Measurements from ENCODE around the gene SLC25A3.
"Not testable (repeated sequence)": the region's sequence is repeated elsewhere in the genome, so short reads cannot be mapped to it uniquely, and the experiment has no call there.

Gene SLC25A3

DNA sequence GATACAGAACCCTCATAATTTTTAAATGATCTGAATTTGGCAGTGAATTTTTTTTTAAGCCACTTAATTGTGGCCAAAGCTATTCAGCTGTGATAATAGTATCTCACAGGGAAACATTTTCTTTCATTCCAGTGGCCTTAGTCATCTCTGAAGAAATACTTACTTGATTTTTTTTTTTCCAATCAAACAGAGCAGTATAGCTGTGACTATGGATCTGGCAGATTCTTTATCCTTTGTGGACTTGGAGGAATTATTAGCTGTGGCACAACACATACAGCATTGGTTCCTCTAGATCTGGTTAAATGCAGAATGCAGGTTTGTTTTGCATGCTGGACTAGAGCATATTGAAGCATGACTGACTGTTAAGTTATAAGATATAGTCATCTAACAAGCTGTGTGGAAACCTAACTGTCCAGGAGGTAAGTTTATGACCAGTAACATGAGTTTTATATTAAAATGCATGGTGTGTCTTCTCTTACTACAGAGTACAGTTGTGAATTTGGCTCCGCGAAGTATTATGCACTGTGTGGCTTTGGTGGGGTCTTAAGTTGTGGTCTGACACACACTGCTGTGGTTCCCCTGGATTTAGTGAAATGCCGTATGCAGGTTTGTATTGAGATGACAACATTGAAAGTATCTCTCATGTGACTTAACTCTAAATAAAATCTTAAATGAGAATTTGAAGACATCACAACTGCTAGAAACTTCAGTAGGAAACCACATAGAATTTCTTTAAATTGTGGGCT lies 1.9 kb downstream of the SLC25A3 start:
- no peak for DNase-seq

- not testable (repeated sequence) for DNase-seq
These were observed 3.8 kb downstream of the SLC25A3 start for GRCh38 chr12:98597313-98597712.

DNA sequence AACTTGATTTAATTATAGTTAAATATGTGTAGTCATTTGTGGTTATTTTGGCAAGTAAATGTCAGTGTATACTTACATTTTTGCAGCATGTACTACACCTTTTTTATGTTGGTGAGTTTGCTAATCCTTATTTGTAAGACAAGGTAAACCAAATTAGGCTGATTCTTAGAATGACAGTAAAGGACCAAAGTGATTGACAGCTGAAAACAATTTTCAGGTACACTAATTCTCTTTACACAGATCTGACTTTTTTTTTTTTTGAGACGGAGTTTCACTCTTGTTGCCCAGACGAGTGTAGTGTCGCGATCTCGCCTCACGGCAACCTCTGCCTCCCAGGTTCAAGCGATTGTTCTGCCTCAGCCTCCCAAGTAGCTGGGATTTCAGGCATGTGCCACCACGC lies 8.4 kb downstream of the SLC25A3 start:
- no peak for DNase-seq

GRCh38 chr12:98606359-98606988 lies 13.0 kb downstream of the SLC25A3 start:
- no peak for DNase-seq

- DNase-seq = no peak
These were observed 17.1 kb downstream of the SLC25A3 start for GRCh38 chr12:98610596-98610995.

GRCh38 chr12:98612696-98613334 lies 19.3 kb downstream of the SLC25A3 start:
- DNase-seq = no peak

GRCh38 chr12:98618952-98619351 lies 25.5 kb downstream of the SLC25A3 start:
- DNase-seq = no peak

DNA sequence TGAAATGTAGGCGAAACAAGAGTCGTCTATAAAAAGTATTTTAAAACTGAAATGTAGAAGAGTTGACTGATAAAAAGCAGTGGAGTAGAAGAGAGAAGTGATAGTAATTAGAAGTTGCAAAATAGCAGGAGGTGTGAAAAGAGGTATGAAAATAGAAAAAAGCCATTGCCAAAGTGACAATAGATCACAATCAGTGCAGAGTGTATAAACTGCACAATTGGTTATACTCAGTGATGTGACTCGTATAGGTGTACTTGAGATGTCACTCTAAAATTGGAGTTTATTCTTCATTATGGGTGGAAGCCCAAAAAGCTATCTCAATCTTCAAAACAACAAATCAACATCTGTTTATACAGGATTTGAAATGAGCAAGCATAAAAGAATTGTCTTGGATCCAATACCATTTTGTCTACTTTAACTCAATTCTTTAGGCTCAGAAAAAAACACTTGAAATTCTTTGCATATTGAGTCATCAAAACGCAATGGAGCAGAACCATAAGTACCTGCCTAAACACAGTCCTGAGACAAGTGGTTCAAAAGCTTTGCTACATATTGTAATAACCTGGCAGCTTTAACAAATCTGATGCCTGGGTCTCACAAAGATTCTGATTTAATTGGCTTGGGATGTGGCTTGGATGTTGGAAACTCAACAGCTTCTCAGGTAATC lies 42.3 kb downstream of the SLC25A3 start:
- DNase-seq = no peak

- DNase-seq = no peak
These were observed 43.6 kb downstream of the SLC25A3 start for GRCh38 chr12:98637068-98637467.

DNA sequence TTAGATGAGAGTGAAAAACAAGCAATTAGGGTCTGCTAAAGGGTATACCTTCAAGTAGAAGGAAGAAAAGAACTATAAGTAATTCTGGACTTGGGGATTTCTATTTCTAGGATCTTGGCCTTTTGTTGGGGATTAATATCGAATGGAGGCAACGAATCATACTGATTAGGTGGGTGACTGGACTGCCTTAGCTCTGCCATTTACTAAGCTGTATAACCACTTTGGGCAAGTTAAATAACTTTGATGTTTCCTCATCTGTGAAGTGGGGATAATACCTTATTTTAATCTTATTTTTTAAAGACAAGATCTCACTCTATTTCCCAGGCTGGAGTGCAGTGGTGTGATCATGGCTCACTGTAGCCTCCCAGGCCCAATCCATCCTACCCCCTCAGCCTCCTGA lies 44.5 kb downstream of the SLC25A3 start:
- DNase-seq = no peak

GRCh38 chr12:98639491-98639890 lies 46.0 kb downstream of the SLC25A3 start:
- no peak for DNase-seq

GRCh38 chr12:98642801-98643200 lies 49.3 kb downstream of the SLC25A3 start:
- not testable (repeated sequence) for DNase-seq

DNA sequence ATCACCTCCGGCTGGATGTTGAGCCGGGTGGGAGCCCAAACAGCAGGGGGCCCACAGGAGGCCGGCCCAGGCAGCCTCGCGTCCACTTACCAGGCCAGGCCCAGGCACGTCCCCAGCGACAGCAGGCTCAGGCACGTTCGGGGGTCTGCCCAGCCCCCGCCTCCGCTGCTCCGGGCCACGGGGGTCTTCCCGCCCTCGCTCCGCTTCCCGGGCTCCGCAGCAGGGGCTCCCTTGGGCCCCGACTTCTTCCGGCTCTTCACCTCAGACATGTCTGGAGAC lies 50.9 kb downstream of the SLC25A3 start:
- no peak for DNase-seq

DNA sequence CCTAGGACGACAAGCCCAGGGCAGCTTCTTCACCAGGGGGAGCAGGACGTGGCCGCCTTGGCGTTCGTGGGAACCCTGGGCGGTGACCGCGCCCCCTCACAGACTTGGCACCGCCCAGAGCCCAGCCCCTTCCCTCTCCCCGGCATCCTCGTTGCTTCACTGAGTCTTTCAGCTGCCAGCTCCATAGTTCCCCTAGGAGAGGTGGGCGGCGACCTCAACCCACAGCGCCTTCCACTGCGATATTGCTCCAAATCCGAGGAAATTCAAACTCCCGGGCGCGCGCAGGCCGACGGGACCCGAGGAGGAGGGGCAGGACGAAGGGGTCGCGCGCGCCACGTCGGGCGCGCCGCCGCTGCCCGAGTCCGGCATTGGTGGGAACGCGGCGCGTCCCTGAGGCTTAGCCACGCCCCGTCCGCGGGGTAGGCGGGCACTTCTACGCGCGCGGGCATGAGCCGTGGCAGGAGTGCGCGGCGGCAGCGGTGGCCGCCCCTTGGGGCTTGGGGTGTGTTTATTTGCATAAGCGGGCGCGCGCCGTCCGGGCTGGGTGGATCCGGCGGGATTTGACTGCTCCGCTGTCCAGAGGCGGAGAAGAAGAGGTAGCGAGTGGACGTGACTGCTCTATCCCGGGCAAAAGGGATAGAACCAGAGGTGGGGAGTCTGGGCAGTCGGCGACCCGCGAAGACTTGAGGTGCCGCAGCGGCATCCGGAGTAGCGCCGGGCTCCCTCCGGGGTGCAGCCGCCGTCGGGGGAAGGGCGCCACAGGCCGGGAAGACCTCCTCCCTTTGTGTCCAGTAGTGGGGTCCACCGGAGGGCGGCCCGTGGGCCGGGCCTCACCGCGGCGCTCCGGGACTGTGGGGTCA lies 51.5 kb downstream of the SLC25A3 start, which contains the start of the genes APAF1 and IKBIP:
Gene APAF1 (plus strand): TSS at position 579 of the 860 bp plus-strand sequence. CDS start 3,070 bp downstream, outside the sequence.
Gene IKBIP (minus strand): TSS at position 77 of the 860 bp plus-strand sequence. CDS start 87 bp downstream, outside the sequence.
- peak; percentile 79 for DNase-seq

GRCh38 chr12:98645572-98646067 lies 52.1 kb downstream of the SLC25A3 start:
- no peak for DNase-seq

- no peak for DNase-seq
These were observed 53.0 kb downstream of the SLC25A3 start for GRCh38 chr12:98646294-98647090.

DNA sequence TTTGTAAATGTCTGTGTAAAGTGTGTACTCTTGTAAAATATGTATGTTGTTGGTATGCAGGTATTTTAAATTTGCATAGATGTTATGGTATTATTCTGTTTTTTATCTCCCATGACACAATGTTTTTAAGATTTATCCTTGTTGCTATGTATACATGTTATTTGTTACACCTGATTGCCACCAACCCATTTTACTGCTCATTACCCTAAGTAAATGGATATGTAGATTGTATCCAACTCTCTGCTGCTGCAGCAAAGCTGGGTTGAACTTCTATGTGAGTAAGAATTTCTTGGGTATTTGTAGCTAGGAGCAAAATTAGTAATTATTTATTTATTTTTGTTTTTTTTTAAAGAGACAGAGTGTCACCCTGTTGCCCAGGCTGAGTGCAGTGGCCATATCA lies 57.8 kb downstream of the SLC25A3 start:
- no peak for DNase-seq

- no peak for DNase-seq
These were observed 60.5 kb downstream of the SLC25A3 start for GRCh38 chr12:98653866-98654493.

Data from DMS 273 treated with DMSO at 0.1 percent for 48 hours (cell line).